HL-60 (cell line): Measurements from ENCODE around the gene ME2.

Experiments used
- GABPA ChIP-seq: IDR thresholded peaks from 2 replicates; pipeline ENCODE4 v1.6.1; 2012; ENCODE audit warnings: low read depth
- POLR2AphosphoS5 ChIP-seq: IDR thresholded peaks from 2 replicates; pipeline ENCODE4 v1.6.1; 2012; ENCODE audit warnings: low read depth
- REST ChIP-seq: IDR thresholded peaks from 2 replicates; pipeline ENCODE4 v1.6.1; 2012; ENCODE audit warnings: low read depth; ENCODE audit not compliant: insufficient replicate concordance
- TF ChIP-seq, protein P1 (sequence below): IDR thresholded peaks from one replicate; pipeline ENCODE4 v1.5.1; 2011; ENCODE audit warnings: low read length, control low read depth, inconsistent platforms; ENCODE audit not compliant: insufficient read depth

- TF ChIP-seq, protein P1, sequence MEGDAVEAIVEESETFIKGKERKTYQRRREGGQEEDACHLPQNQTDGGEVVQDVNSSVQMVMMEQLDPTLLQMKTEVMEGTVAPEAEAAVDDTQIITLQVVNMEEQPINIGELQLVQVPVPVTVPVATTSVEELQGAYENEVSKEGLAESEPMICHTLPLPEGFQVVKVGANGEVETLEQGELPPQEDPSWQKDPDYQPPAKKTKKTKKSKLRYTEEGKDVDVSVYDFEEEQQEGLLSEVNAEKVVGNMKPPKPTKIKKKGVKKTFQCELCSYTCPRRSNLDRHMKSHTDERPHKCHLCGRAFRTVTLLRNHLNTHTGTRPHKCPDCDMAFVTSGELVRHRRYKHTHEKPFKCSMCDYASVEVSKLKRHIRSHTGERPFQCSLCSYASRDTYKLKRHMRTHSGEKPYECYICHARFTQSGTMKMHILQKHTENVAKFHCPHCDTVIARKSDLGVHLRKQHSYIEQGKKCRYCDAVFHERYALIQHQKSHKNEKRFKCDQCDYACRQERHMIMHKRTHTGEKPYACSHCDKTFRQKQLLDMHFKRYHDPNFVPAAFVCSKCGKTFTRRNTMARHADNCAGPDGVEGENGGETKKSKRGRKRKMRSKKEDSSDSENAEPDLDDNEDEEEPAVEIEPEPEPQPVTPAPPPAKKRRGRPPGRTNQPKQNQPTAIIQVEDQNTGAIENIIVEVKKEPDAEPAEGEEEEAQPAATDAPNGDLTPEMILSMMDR, result no peak
- TF ChIP-seq POLR2AphosphoS5 (no peak), GABPA (no peak), REST (no peak)
Observed at GRCh38 chr18:50947899-50948298, 69.0 kb downstream of the ME2 start.
